Measurements from ENCODE around the gene CDH11. TPM values are rescaled to one million over a fixed set of nuclear protein-coding genes. Genes with fewer than 3 reads are reported as not detected.

CDH11 gene
- total RNA-seq, 1 experiment from 2014 or later, result 0.64 TPM

DNA sequence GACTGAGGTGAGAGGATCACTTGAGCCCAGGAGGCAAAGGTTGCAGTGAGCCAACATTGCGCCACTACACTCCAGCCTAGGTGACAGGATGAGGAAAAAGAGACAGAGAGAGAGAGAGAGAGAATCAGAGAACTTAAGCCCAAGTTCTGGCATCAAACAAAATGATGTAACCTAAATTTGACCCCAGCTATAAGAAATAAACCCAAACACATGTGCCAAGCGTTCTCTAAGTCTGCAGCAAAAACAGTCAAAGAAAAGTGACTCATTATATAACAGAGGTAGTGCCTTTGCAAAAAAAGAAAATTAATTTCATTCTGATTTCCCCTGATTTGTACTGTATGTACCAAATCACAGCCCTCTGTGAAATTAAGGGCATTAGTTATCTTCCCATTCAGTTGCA lies 89.5 kb downstream of the CDH11 start:
- intact Hi-C loops (cut with micrococcal nuclease; ENCODE audit: unreplicated experiment), result no loop called here
- Histone ChIP-seq H3K27ac (ENCODE audit: low read length) (no peak overlapping the region), H3K36me3 (ENCODE audit: control insufficient read depth, insufficient read depth, low read length) (no peaks in the 10 kb centered on the region), H3K4me1 (ENCODE audit: control insufficient read depth, insufficient read depth, low read length) (no peaks in the 10 kb centered on the region), H3K4me3 (ENCODE audit: low read depth in 2 of 2, low read length in 2 of 2) (no peak overlapping the region), H3K27me3 (ENCODE audit: control insufficient read depth, insufficient read depth, low read length) (no peaks in the 10 kb centered on the region), H3K9me3 (ENCODE audit: control insufficient read depth, insufficient read depth, low read depth, low read length) (no peaks in the 10 kb centered on the region)
- ATAC-seq (no peak), DNase-seq (ENCODE audit: low read depth, low spot score) (no peak)
- in situ Hi-C loops (cut with HindIII; ENCODE audit: low pct_unique_long_range_greater_than_20kb, low sequenced_read_pairs), result no loop called here
- CTCF ChIA-PET, result no interaction called here
- BruUV-seq (replicated peaks), result no TSS peak
- POLR2A ChIA-PET, result no interaction called here
- TF ChIP-seq TCF7L2 (IDR thresholded peaks at IDR 0.05; ENCODE audit: low read depth, low read length), result no peak

- POLR2A ChIA-PET, result no interaction called here
- H3K4me3 ChIP-seq (ENCODE audit: low read depth in 2 of 2, low read length in 2 of 2), result no peak overlapping the region
- in situ Hi-C loops (cut with HindIII; ENCODE audit: low pct_unique_long_range_greater_than_20kb, low sequenced_read_pairs) (no loop called here), intact Hi-C loops (cut with micrococcal nuclease; ENCODE audit: unreplicated experiment) (no loop called here)
- no TSS peak for BruUV-seq (replicated peaks)
- ATAC-seq, result no peak
- no peaks in the 10 kb centered on the region for H3K9me3 ChIP-seq (ENCODE audit: control insufficient read depth, insufficient read depth, low read depth, low read length)
- no peak for DNase-seq (ENCODE audit: low read depth, low spot score)
- no peak overlapping the region for H3K27ac ChIP-seq (ENCODE audit: low read length)
- TF ChIP-seq, protein P1, sequence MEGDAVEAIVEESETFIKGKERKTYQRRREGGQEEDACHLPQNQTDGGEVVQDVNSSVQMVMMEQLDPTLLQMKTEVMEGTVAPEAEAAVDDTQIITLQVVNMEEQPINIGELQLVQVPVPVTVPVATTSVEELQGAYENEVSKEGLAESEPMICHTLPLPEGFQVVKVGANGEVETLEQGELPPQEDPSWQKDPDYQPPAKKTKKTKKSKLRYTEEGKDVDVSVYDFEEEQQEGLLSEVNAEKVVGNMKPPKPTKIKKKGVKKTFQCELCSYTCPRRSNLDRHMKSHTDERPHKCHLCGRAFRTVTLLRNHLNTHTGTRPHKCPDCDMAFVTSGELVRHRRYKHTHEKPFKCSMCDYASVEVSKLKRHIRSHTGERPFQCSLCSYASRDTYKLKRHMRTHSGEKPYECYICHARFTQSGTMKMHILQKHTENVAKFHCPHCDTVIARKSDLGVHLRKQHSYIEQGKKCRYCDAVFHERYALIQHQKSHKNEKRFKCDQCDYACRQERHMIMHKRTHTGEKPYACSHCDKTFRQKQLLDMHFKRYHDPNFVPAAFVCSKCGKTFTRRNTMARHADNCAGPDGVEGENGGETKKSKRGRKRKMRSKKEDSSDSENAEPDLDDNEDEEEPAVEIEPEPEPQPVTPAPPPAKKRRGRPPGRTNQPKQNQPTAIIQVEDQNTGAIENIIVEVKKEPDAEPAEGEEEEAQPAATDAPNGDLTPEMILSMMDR (IDR thresholded peaks at IDR 0.05), result no peak
- TF ChIP-seq REST (IDR thresholded peaks at IDR 0.05; ENCODE audit: insufficient read depth in 1 of 2, low read depth in 2 of 2, low read length in 1 of 2) (no peak), POLR2AphosphoS5 (IDR thresholded peaks at IDR 0.05; ENCODE audit: low read depth, low read length) (no peak), SIN3A (IDR thresholded peaks at IDR 0.05; ENCODE audit: borderline replicate concordance, insufficient read depth, low read depth, low read length) (no peak), TCF7L2 (IDR thresholded peaks at IDR 0.05; ENCODE audit: low read depth, low read length) (no peak)
- H3K27me3 ChIP-seq (ENCODE audit: control insufficient read depth, insufficient read depth, low read length), result no peaks in the 10 kb centered on the region
- H3K4me1 ChIP-seq (ENCODE audit: control insufficient read depth, insufficient read depth, low read length), result no peaks in the 10 kb centered on the region
- no peaks in the 10 kb centered on the region for H3K36me3 ChIP-seq (ENCODE audit: control insufficient read depth, insufficient read depth, low read length)
- CTCF ChIA-PET, result no interaction called here
These were observed 97.1 kb downstream of the CDH11 start for GRCh38 chr16:65024767-65025178.

DNA sequence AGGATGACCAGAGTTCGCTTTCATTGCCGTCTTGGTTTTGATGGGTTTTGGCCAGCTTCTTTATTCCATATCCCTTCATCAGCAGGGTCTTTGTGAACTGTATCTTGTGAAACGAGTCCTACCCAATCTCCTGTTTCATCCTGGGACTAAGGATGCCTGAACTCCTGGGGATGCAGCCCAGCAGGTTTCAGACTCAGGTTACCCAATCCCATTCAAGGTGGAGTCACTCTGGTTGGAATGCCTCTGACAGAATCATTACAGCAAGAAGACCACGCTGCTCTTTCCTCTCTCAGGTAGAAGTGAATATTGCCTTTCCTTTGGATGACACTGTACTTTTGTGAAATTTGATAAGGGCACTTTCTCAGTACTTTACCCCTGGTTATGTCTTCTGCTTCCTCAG lies 98.1 kb downstream of the CDH11 start:
- no TSS peak for BruUV-seq (replicated peaks)
- DNase-seq (ENCODE audit: low read depth, low spot score) (no peak), ATAC-seq (no peak)
- no peaks in the 10 kb centered on the region for H3K36me3 ChIP-seq (ENCODE audit: control insufficient read depth, insufficient read depth, low read length)
- ChIA-PET CTCF (no interaction called here), POLR2A (no interaction called here)
- TF ChIP-seq TCF7L2 (IDR thresholded peaks at IDR 0.05; ENCODE audit: low read depth, low read length), result no peak
- H3K27ac ChIP-seq (ENCODE audit: low read length), result no peak overlapping the region
- in situ Hi-C loops (cut with HindIII; ENCODE audit: low pct_unique_long_range_greater_than_20kb, low sequenced_read_pairs), result no loop called here
- no peaks in the 10 kb centered on the region for H3K4me1 ChIP-seq (ENCODE audit: control insufficient read depth, insufficient read depth, low read length)
- H3K27me3 ChIP-seq (ENCODE audit: control insufficient read depth, insufficient read depth, low read length), result no peaks in the 10 kb centered on the region
- no peaks in the 10 kb centered on the region for H3K9me3 ChIP-seq (ENCODE audit: control insufficient read depth, insufficient read depth, low read depth, low read length)
- H3K4me3 ChIP-seq (ENCODE audit: low read depth in 2 of 2, low read length in 2 of 2), result no peak overlapping the region
- intact Hi-C loops (cut with micrococcal nuclease; ENCODE audit: unreplicated experiment), result no loop called here
